Subcutaneous adipose tissue (tissue), 4 donors: ENCODE data around the gene BMP5. TPM values are rescaled to one million over a fixed set of nuclear protein-coding genes. Genes with fewer than 3 reads are reported as not detected.

Source experiments
- CTCF ChIP-seq: fragments of 450-650 bp; IDR thresholded peaks from one replicate; pipeline ENCODE4 v1.5.1; 2016; ENCODE audit warnings: low read depth, mild to moderate bottlenecking, control low read depth, antibody characterized with exemption, moderate library complexity
- total RNA-seq, 4 donors: library from RNA; depleted of rRNA; stranded (reverse); fragments of >200 nt; gene quantifications; one replicate each; pipeline ENCODE4 v1.1.0, GENCODE V29; 2016

Gene BMP5
- total RNA-seq, 4 donors from 2014 or later, result 2.6 to 5.8 (median 2.9) TPM; not detected in 1

GRCh38 chr6:55775029-55775318 lies 100.4 kb downstream of the BMP5 start:
- no peak for TF ChIP-seq CTCF

- TF ChIP-seq CTCF, result no peak
Measured at GRCh38 chr6:55774286-55775028, 100.9 kb downstream of the BMP5 start.

- TF ChIP-seq CTCF, result no peak
Measured at GRCh38 chr6:55773620-55774216, 101.7 kb downstream of the BMP5 start.

GRCh38 chr6:55772730-55773129 lies 102.7 kb downstream of the BMP5 start:
- no peak for TF ChIP-seq CTCF

GRCh38 chr6:55759536-55759935 lies 115.9 kb downstream of the BMP5 start:
- no peak for TF ChIP-seq CTCF

GRCh38 chr6:55758156-55758937 lies 117.0 kb downstream of the BMP5 start:
- TF ChIP-seq CTCF, result no peak

- TF ChIP-seq CTCF, result no peak
Measured at GRCh38 chr6:55756531-55757031, 118.8 kb downstream of the BMP5 start.
